GM12874 (cell line): Measurements from ENCODE around the gene MTHFSD.

Source experiments
- TF ChIP-seq, protein P1 (sequence below): IDR thresholded peaks from 2 replicates; pipeline ENCODE4 v1.5.1; 2011; ENCODE audit warnings: low read depth, mild to moderate bottlenecking, control low read depth, low read length, moderate library complexity; ENCODE audit not compliant: insufficient read depth

The MTHFSD gene

DNA sequence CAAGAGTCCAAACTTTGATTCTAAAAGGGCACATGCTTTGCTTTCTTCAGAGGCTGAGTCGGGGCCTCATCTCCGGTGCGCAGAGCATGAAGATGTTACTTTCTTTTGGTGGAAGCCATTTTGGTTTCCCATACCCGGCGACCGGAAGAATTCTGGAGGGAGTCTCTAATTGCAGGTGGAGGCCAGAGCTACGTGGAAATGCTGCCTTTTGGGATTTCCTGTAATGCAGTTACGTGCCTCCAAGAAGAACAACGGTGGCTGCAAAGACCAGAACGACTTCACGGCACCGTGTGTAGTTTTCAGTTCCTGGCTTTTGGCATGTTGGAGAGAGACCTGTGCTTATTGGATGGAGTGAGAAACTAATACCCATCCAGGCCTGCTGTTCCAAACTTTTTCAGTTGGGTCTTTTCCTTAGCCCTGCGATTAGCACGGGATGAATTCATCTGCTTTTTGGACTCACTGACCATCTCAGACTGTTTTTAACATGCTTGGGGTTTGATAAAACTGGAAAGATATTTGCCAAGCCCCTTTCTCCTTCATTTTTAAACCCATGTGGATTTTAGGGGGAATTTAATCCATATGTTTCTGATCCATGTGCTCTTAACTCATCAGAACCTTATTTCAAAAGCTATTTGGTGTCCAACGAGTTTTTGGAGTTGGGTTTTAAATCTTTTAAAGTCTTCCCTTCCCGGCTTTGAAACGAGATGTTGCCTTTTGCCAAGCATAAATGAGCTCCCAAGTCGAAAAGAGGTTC lies 42.3 kb upstream of the MTHFSD start:
- TF ChIP-seq, protein P1, sequence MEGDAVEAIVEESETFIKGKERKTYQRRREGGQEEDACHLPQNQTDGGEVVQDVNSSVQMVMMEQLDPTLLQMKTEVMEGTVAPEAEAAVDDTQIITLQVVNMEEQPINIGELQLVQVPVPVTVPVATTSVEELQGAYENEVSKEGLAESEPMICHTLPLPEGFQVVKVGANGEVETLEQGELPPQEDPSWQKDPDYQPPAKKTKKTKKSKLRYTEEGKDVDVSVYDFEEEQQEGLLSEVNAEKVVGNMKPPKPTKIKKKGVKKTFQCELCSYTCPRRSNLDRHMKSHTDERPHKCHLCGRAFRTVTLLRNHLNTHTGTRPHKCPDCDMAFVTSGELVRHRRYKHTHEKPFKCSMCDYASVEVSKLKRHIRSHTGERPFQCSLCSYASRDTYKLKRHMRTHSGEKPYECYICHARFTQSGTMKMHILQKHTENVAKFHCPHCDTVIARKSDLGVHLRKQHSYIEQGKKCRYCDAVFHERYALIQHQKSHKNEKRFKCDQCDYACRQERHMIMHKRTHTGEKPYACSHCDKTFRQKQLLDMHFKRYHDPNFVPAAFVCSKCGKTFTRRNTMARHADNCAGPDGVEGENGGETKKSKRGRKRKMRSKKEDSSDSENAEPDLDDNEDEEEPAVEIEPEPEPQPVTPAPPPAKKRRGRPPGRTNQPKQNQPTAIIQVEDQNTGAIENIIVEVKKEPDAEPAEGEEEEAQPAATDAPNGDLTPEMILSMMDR, result no peak

- TF ChIP-seq, protein P1, result no peak
Observed at GRCh38 chr16:86595983-86596605, 41.1 kb upstream of the MTHFSD start.

- TF ChIP-seq, protein P1, result no peak
Observed at GRCh38 chr16:86594721-86595120, 39.7 kb upstream of the MTHFSD start.

GRCh38 chr16:86593913-86594620 lies 39.0 kb upstream of the MTHFSD start:
- TF ChIP-seq, protein P1, result no peak

DNA sequence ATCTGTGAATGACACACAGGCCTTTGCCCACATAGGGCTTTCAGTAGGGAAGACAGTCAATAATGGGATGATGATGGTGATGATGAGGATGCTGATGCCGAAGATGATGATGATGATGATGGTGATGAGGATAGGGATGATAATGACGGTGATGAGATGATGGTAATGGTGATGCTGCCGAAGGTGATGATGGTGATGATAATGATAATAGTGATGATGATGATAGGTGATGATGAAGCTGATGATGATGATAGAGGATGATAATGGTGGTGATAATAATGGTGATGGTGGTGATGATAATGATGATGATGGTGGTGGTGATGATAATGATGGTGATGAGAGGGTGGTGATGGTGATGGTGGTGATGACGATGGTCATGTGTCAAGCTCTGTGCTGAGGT lies 36.2 kb upstream of the MTHFSD start:
- TF ChIP-seq, protein P1, result no peak

GRCh38 chr16:86590501-86591144 lies 35.6 kb upstream of the MTHFSD start:
- TF ChIP-seq, protein P1, result no peak

DNA sequence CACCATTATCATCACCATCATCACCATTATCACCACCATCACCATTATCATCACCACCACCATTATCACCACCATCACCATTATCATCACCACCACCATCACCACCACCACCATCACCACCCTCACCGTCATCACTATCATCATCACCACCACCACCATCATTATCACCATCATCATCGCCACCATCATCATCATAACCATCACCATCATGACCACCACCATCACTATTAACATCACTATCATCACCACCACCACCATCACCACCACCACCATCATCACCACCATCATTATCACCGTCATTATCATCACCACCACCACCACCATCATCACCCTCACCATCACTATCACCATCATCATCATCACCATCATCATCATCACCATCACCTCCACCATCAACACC lies 32.5 kb upstream of the MTHFSD start:
- TF ChIP-seq, protein P1, result no peak
